ENCODE results near the gene FGF12.
"Not testable (repeated sequence)": the region's sequence is repeated elsewhere in the genome, so short reads cannot be mapped to it uniquely, and the experiment has no call there.

The FGF12 gene

DNA sequence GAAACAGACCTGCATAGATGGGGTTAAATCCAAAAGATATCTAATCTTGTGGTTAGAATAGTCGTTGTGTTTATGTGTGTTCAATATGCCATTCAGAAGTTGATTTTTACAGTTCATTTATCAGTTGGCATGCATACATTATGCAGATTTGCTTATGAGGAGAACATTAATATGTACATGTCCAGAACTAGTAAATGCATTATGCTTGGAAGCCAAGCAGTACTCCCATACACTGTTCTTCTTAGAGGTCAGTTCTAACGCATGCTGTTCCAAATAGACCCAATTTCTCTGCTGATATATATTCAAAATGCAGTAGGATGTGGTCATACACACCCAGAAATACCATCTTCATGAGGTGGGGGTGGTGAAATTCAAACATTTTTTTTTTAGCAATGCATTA, 956 bp downstream of the FGF12 start:
- no peaks in the 10 kb centered on the region for H4K20me1 ChIP-seq (ENCODE audit: control insufficient read depth, insufficient read depth, low read depth, low read length)
- H3K4me3 ChIP-seq (ENCODE audit: low read length) = no peak overlapping the region
- TF ChIP-seq, protein P1, sequence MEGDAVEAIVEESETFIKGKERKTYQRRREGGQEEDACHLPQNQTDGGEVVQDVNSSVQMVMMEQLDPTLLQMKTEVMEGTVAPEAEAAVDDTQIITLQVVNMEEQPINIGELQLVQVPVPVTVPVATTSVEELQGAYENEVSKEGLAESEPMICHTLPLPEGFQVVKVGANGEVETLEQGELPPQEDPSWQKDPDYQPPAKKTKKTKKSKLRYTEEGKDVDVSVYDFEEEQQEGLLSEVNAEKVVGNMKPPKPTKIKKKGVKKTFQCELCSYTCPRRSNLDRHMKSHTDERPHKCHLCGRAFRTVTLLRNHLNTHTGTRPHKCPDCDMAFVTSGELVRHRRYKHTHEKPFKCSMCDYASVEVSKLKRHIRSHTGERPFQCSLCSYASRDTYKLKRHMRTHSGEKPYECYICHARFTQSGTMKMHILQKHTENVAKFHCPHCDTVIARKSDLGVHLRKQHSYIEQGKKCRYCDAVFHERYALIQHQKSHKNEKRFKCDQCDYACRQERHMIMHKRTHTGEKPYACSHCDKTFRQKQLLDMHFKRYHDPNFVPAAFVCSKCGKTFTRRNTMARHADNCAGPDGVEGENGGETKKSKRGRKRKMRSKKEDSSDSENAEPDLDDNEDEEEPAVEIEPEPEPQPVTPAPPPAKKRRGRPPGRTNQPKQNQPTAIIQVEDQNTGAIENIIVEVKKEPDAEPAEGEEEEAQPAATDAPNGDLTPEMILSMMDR (IDR thresholded peaks at IDR 0.05; ENCODE audit: low read depth, low read length, poor library complexity, severe bottlenecking) = no peak
- no peak for TF ChIP-seq EZH2phosphoT487 (IDR thresholded peaks at IDR 0.05; ENCODE audit: borderline replicate concordance, low read length)
- no peaks in the 10 kb centered on the region for H3K27me3 ChIP-seq (ENCODE audit: control insufficient read depth, low read length)
- H3K79me2 ChIP-seq (ENCODE audit: control insufficient read depth, low read length) = no peaks in the 10 kb centered on the region
- H3K9me3 ChIP-seq (ENCODE audit: control insufficient read depth, insufficient read depth, low read length) = no peaks in the 10 kb centered on the region
- no peaks in the 10 kb centered on the region for H3K4me1 ChIP-seq (ENCODE audit: control insufficient read depth, low read length)
- H3K27ac ChIP-seq (ENCODE audit: low read depth, low read length) = no peak overlapping the region
- H3F3A ChIP-seq (ENCODE audit: control insufficient read depth, insufficient read depth) = no peaks in the 10 kb centered on the region
- H3K4me2 ChIP-seq (ENCODE audit: low read length) = no peak overlapping the region
- no peaks in the 10 kb centered on the region for H3K9me2 ChIP-seq (replicated peaks; ENCODE audit: control insufficient read depth, low read length)
- H3K36me3 ChIP-seq (ENCODE audit: control insufficient read depth, low read length) = no peaks in the 10 kb centered on the region

DNA sequence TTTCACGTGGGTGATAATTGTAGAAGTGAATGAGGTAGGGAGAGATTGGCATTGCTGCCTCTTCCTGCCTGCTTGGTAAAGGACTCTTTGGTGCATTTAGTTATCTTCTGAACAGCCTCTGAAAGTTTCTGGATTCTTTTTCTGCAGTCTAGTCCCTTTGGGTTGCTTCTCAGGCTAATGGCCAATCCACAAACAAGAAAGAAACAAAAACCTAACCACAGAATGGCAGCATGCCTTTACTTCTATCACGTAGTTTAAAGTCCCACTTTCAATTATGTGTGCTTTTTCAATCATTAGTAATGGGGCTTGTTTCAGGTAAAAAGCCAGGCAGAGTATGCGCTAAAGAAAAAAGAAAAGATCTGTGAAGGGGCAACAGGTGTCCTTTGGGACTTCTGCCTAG, 7.4 kb downstream of the FGF12 start:
- H3K4me1 ChIP-seq (ENCODE audit: control insufficient read depth, low read length) = no peaks in the 10 kb centered on the region
- no peaks in the 10 kb centered on the region for H3K79me2 ChIP-seq (ENCODE audit: control insufficient read depth, low read length)
- H3K9me2 ChIP-seq (replicated peaks; ENCODE audit: control insufficient read depth, low read length) = no peaks in the 10 kb centered on the region
- H3K27ac ChIP-seq (ENCODE audit: low read depth, low read length) = no peak overlapping the region
- no peak for TF ChIP-seq EZH2phosphoT487 (IDR thresholded peaks at IDR 0.05; ENCODE audit: borderline replicate concordance, low read length)
- TF ChIP-seq, protein P1 (IDR thresholded peaks at IDR 0.05; ENCODE audit: low read depth, low read length, poor library complexity, severe bottlenecking) = no peak
- H3K27me3 ChIP-seq (ENCODE audit: control insufficient read depth, low read length) = no peaks in the 10 kb centered on the region
- H3K4me2 ChIP-seq (ENCODE audit: low read length) = no peak overlapping the region
- H3K4me3 ChIP-seq (ENCODE audit: low read length) = no peak overlapping the region
- H3K9me3 ChIP-seq (ENCODE audit: control insufficient read depth, insufficient read depth, low read length) = no peaks in the 10 kb centered on the region
- H3F3A ChIP-seq (ENCODE audit: control insufficient read depth, insufficient read depth) = no peaks in the 10 kb centered on the region
- no peaks in the 10 kb centered on the region for H3K36me3 ChIP-seq (ENCODE audit: control insufficient read depth, low read length)
- no peaks in the 10 kb centered on the region for H4K20me1 ChIP-seq (ENCODE audit: control insufficient read depth, insufficient read depth, low read depth, low read length)

DNA sequence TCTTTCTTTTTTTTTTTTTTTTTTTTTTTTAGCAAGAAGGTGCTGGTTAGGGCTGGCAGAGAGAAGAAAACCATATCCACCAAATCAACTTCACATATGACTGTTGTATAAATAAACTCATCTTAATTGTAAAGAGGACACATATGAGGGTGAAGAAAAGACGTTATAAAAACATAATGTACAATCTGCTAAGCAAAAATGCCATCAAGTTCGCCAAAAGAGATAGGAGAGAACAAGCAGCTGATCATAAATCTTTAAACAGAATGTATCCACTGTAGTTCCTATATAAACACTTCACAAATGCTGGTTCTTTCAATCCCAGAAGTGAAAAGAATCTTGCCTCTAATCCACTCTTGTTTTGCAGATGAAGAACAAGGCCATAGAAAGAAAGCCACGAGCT, 9.2 kb downstream of the FGF12 start:
- Histone ChIP-seq H3K27ac (ENCODE audit: low read depth, low read length) (no peak overlapping the region), H3F3A (ENCODE audit: control insufficient read depth, insufficient read depth) (no peaks in the 10 kb centered on the region), H3K4me3 (ENCODE audit: low read length) (no peak overlapping the region), H3K4me2 (ENCODE audit: low read length) (no peak overlapping the region), H3K36me3 (ENCODE audit: control insufficient read depth, low read length) (no peaks in the 10 kb centered on the region), H3K79me2 (ENCODE audit: control insufficient read depth, low read length) (no peaks in the 10 kb centered on the region), H4K20me1 (ENCODE audit: control insufficient read depth, insufficient read depth, low read depth, low read length) (no peaks in the 10 kb centered on the region), H3K27me3 (ENCODE audit: control insufficient read depth, low read length) (no peaks in the 10 kb centered on the region), H3K4me1 (ENCODE audit: control insufficient read depth, low read length) (peaks cover 2% of the 10 kb centered on the region; the same call in 1 of the 2 replicates), H3K9me2 (replicated peaks; ENCODE audit: control insufficient read depth, low read length) (no peaks in the 10 kb centered on the region), H3K9me3 (ENCODE audit: control insufficient read depth, insufficient read depth, low read length) (no peaks in the 10 kb centered on the region)
- TF ChIP-seq EZH2phosphoT487 (IDR thresholded peaks at IDR 0.05; ENCODE audit: borderline replicate concordance, low read length) = no peak
- TF ChIP-seq, protein P1 (IDR thresholded peaks at IDR 0.05; ENCODE audit: low read depth, low read length, poor library complexity, severe bottlenecking) = no peak

DNA sequence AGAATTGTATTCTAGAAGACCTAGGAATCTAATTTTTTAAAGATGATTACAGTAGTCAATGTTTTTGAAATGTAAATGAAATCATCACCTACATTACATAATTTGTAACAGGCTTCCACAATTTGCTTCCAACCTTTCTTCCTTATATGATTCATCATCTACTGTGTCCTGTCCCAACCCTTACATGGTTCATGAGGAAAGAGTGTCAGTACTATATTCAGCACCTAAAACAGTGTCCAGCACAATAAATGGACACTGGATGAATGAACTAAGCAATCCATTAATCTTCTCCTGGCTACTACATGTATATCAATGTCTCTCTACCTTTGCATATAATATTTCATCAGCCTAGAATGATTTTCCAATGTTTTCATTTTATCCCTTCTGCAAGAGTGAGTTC, 12.2 kb downstream of the FGF12 start:
- no peaks in the 10 kb centered on the region for H4K20me1 ChIP-seq (ENCODE audit: control insufficient read depth, insufficient read depth, low read depth, low read length)

GRCh38 chr3:192711126-192711525, 16.2 kb downstream of the FGF12 start:
- not testable (repeated sequence) for H3K9me3 ChIP-seq (ENCODE audit: control insufficient read depth, insufficient read depth, low read length); H3K27me3 ChIP-seq (ENCODE audit: control insufficient read depth, low read length)

More for the DNA sequence above, 12.2 kb downstream of the FGF12 start:
- no peaks in the 10 kb centered on the region for H3K9me3 ChIP-seq (ENCODE audit: control insufficient read depth, insufficient read depth, low read length)
- no peaks in the 10 kb centered on the region for H3K36me3 ChIP-seq (ENCODE audit: control insufficient read depth, low read length)
- no peaks in the 10 kb centered on the region for H3K79me2 ChIP-seq (ENCODE audit: control insufficient read depth, low read length)
- peaks cover 2% of the 10 kb centered on the region; the same call in 1 of the 2 replicates for H3K4me1 ChIP-seq (ENCODE audit: control insufficient read depth, low read length)
- H3K9me2 ChIP-seq (replicated peaks; ENCODE audit: control insufficient read depth, low read length) = no peaks in the 10 kb centered on the region
- no peaks in the 10 kb centered on the region for H3F3A ChIP-seq (ENCODE audit: control insufficient read depth, insufficient read depth)
- H3K27me3 ChIP-seq (ENCODE audit: control insufficient read depth, low read length) = no peaks in the 10 kb centered on the region
- no peak overlapping the region for H3K27ac ChIP-seq (ENCODE audit: low read depth, low read length)
- no peak for TF ChIP-seq EZH2phosphoT487 (IDR thresholded peaks at IDR 0.05; ENCODE audit: borderline replicate concordance, low read length)
- TF ChIP-seq, protein P1 (IDR thresholded peaks at IDR 0.05; ENCODE audit: low read depth, low read length, poor library complexity, severe bottlenecking) = no peak
- H3K4me2 ChIP-seq (ENCODE audit: low read length) = no peak overlapping the region
- H3K4me3 ChIP-seq (ENCODE audit: low read length) = no peak overlapping the region

More at GRCh38 chr3:192711126-192711525, 16.2 kb downstream of the FGF12 start:
- H3K4me3 ChIP-seq (ENCODE audit: low read length); H3K27ac ChIP-seq (ENCODE audit: low read depth, low read length); H3K4me2 ChIP-seq (ENCODE audit: low read length); H3F3A ChIP-seq (ENCODE audit: control insufficient read depth, insufficient read depth); H4K20me1 ChIP-seq (ENCODE audit: control insufficient read depth, insufficient read depth, low read depth, low read length); H3K36me3 ChIP-seq (ENCODE audit: control insufficient read depth, low read length); H3K79me2 ChIP-seq (ENCODE audit: control insufficient read depth, low read length); H3K4me1 ChIP-seq (ENCODE audit: control insufficient read depth, low read length); H3K9me2 ChIP-seq (replicated peaks; ENCODE audit: control insufficient read depth, low read length): not testable (repeated sequence)

Measured in DOHH2 (cell line).